BLaER1 (cell line): Measurements from ENCODE around the gene LHX3.

Source experiments
- H3K27ac ChIP-seq: shearing (Covaris generic); formaldehyde crosslinking; 2 replicates; pipeline ENCODE4 v1.8.1; 2022
- H3K27me3 ChIP-seq: shearing (Covaris generic); formaldehyde crosslinking; 2 replicates; pipeline ENCODE4 v1.8.1; 2022
- H3K36me3 ChIP-seq: shearing (Covaris generic); formaldehyde crosslinking; 2 replicates; pipeline ENCODE4 v1.8.1; 2022
- H3K4me1 ChIP-seq: shearing (Covaris generic); formaldehyde crosslinking; 2 replicates; pipeline ENCODE4 v1.8.1; 2022
- H3K4me2 ChIP-seq: shearing (Covaris generic); formaldehyde crosslinking; 2 replicates; pipeline ENCODE4 v1.8.1; 2022
- H3K4me3 ChIP-seq: shearing (Covaris generic); formaldehyde crosslinking; 2 replicates; pipeline ENCODE4 v1.8.1; 2022
- H3K9ac ChIP-seq: shearing (Covaris generic); formaldehyde crosslinking; 2 replicates; pipeline ENCODE4 v1.8.1; 2022
- H3K9me3 ChIP-seq: shearing (Covaris generic); formaldehyde crosslinking; 2 replicates; pipeline ENCODE4 v1.8.1; 2022
- H4K20me1 ChIP-seq: shearing (Covaris generic); formaldehyde crosslinking; 2 replicates; pipeline ENCODE4 v1.8.1; 2022
- Cebpa-rat ChIP-seq: shearing (Covaris generic); IDR thresholded peaks from 2 replicates; pipeline ENCODE4 v1.8.1; 2022

LHX3 gene

DNA sequence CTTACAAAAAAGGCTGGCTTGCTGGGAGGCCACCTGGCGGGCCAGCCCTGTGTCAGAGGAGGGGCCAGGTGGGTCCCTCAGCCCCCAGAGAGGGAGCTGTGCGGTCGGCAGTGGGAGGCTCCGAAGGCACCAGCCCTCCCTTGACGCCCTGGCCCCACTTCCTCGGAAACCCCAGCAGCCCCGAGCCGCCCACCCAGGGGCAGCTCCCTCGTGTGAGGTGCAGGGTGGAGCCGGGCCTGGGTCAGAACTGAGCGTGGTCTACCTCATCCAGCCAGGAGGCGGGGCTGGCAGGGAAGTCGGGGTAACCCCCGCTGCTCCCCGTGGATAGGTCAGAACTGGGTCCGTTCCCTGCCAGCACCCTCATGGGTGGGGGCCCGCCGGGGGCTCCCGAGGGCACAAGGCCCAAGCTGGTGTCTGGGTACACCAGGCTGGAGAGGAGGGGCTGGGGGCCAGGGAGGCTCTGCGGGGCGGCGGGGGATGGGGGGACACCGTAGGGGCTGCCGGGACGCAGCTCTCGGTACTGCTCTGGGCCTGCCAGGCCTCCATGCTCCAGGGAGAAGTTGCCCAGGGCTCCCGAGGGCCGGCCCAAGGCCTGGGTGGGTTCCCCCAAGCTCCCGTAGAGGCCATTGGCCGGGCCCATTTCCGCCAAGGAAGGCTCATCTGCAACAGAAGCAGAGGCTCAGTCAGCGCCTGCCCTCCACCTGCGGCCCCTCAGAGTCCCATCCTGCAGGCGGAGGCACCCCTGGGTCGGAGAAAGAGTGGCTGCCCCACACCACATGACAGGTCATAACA lies 7.6 kb downstream of the LHX3 start:
- Histone ChIP-seq H3K27me3 (peaks cover 99% of the 10 kb centered on the region), H3K9ac (no peak overlapping the region), H3K4me3 (no peak overlapping the region), H3K4me2 (no peak overlapping the region; the same call in 1 of the 2 replicates), H3K4me1 (peaks cover 15% of the 10 kb centered on the region; the same call in 1 of the 2 replicates), H4K20me1 (peaks cover 75% of the 10 kb centered on the region), H3K9me3 (peaks cover 23% of the 10 kb centered on the region), H3K36me3 (no peaks in the 10 kb centered on the region), H3K27ac (no peak overlapping the region)
- TF ChIP-seq Cebpa-rat: no peak

DNA sequence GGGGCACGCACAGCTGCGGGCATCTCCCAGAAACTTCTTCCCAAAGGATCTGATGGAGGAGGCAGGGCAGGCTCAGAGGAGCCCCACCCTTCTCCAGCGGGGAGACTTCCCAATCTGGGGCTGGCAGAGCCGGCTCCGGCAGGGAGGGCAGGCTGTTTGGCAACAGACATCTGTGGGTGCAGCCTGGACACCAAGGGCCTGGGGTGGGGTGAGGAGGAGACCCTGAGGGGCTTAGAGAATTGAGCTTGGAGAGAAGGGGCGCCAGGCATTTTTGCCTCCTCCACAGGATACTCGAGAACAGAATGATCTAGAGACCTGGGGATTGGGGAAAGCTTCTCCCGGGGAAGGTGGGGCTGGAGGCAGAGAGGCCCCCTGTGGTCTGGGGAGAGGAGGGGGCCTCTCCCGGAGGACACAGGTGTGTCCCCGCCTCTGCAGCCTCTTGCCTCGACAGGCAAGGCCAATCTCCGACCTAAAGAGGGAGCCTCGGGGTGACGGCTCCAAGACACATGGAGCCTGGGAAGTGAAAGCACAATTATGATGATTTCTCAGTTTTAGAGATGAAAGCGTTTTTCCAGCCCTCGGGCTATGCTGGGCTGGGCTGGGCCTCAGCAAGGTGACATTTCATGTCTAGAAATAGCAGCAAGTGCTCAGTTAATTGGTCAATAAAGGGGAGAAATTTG lies 8.4 kb downstream of the LHX3 start:
- H3K36me3 ChIP-seq: no peaks in the 10 kb centered on the region
- H3K4me1 ChIP-seq: peaks cover 22% of the 10 kb centered on the region
- H3K4me2 ChIP-seq: no peak overlapping the region; the same call in 1 of the 2 replicates
- no peak overlapping the region for H3K9ac ChIP-seq
- H3K27me3 ChIP-seq: peaks cover 99% of the 10 kb centered on the region
- H3K27ac ChIP-seq: no peak overlapping the region
- no peak for TF ChIP-seq Cebpa-rat
- peaks cover 77% of the 10 kb centered on the region for H4K20me1 ChIP-seq
- no peak overlapping the region for H3K4me3 ChIP-seq
- H3K9me3 ChIP-seq: peaks cover 21% of the 10 kb centered on the region

GRCh38 chr9:136194540-136194939 lies 10.4 kb downstream of the LHX3 start:
- no peak overlapping the region for H3K27ac ChIP-seq
- peaks cover 76% of the 10 kb centered on the region for H4K20me1 ChIP-seq
- H3K4me2 ChIP-seq: no peak overlapping the region
- peaks cover 95% of the 10 kb centered on the region for H3K27me3 ChIP-seq
- no peak overlapping the region for H3K9ac ChIP-seq
- peaks cover 42% of the 10 kb centered on the region for H3K4me1 ChIP-seq
- no peak for TF ChIP-seq Cebpa-rat
- peaks cover 11% of the 10 kb centered on the region for H3K9me3 ChIP-seq
- H3K36me3 ChIP-seq: no peaks in the 10 kb centered on the region
- no peak overlapping the region for H3K4me3 ChIP-seq

DNA sequence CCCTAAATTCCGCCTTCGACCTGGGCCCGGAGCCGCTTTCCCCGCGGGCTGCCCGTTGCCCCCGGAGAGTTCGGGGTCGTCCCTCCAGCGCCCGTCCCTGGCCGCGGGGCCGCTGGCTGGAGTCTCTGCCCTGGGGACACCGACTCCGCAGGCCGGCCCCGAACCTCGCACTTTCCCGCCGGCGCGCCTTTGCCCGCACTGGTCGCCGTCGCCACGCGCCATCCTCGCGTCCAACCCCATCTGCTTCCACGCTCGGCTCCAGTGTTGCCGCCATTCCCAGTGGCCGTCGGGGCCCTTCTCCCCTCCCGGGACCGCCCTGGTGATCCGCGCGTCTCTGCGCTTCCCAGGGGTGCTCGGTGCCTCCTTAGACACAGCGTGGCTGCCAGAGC lies 11.0 kb downstream of the LHX3 start:
- Histone ChIP-seq H3K27ac (no peak overlapping the region), H3K27me3 (peaks cover 94% of the 10 kb centered on the region), H3K4me3 (no peak overlapping the region), H3K9ac (no peak overlapping the region), H3K9me3 (peaks cover 7% of the 10 kb centered on the region; the same call in 1 of the 2 replicates), H3K36me3 (no peaks in the 10 kb centered on the region), H3K4me1 (peaks cover 49% of the 10 kb centered on the region), H4K20me1 (peaks cover 74% of the 10 kb centered on the region), H3K4me2 (no peak overlapping the region)
- no peak for TF ChIP-seq Cebpa-rat

GRCh38 chr9:136193127-136193890 lies 11.6 kb downstream of the LHX3 start:
- Histone ChIP-seq H3K4me2 (no peak overlapping the region), H3K36me3 (no peaks in the 10 kb centered on the region), H3K4me1 (peaks cover 54% of the 10 kb centered on the region), H3K9me3 (peaks cover 7% of the 10 kb centered on the region; the same call in 1 of the 2 replicates), H3K27me3 (peaks cover 89% of the 10 kb centered on the region), H3K9ac (no peak overlapping the region), H3K27ac (no peak overlapping the region), H3K4me3 (0 out of 2 replicates have a peak overlapping the region, but pooled peaks have one; percentile 18), H4K20me1 (peaks cover 70% of the 10 kb centered on the region)
- TF ChIP-seq Cebpa-rat: no peak

GRCh38 chr9:136192289-136193126 lies 12.4 kb downstream of the LHX3 start:
- Histone ChIP-seq H3K27ac (no peak overlapping the region), H3K4me3 (0 out of 2 replicates have a peak overlapping the region, but pooled peaks have one; percentile 18), H3K4me2 (peak overlapping the region; percentile 23; the same call in 1 of the 2 replicates), H3K9ac (no peak overlapping the region), H4K20me1 (peaks cover 62% of the 10 kb centered on the region), H3K27me3 (peaks cover 81% of the 10 kb centered on the region), H3K9me3 (peaks cover 7% of the 10 kb centered on the region; the same call in 1 of the 2 replicates), H3K36me3 (no peaks in the 10 kb centered on the region), H3K4me1 (peaks cover 62% of the 10 kb centered on the region)
- TF ChIP-seq Cebpa-rat: no peak

DNA sequence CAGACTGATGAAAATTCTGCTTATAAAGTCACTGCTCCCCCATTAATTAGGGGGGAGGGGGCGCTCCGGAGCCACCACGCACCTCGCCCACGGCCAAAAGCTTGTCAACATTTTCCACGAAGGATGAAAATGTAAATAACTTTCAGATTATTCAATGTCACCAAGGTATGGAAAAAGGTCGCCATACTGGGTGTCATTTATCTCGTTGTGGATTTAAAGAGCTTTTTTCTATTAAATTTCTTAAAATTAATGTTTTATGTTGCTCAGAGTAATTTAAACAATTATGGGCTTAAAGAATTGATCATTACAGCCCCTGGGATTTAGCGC lies 13.0 kb downstream of the LHX3 start:
- peaks cover 7% of the 10 kb centered on the region; the same call in 1 of the 2 replicates for H3K9me3 ChIP-seq
- peaks cover 56% of the 10 kb centered on the region for H4K20me1 ChIP-seq
- no peak for TF ChIP-seq Cebpa-rat
- peaks cover 80% of the 10 kb centered on the region for H3K27me3 ChIP-seq
- no peaks in the 10 kb centered on the region for H3K36me3 ChIP-seq
- H3K27ac ChIP-seq: no peak overlapping the region
- no peak overlapping the region for H3K4me3 ChIP-seq
- peak overlapping the region; percentile 88 for H3K4me2 ChIP-seq
- no peak overlapping the region for H3K9ac ChIP-seq
- H3K4me1 ChIP-seq: peaks cover 64% of the 10 kb centered on the region

GRCh38 chr9:136191099-136191959 lies 13.6 kb downstream of the LHX3 start:
- no peak overlapping the region for H3K27ac ChIP-seq
- peaks cover 79% of the 10 kb centered on the region for H3K27me3 ChIP-seq
- peaks cover 50% of the 10 kb centered on the region for H4K20me1 ChIP-seq

More at GRCh38 chr9:136191099-136191959, 13.6 kb downstream of the LHX3 start:
- H3K4me3 ChIP-seq: peak overlapping the region; percentile 44
- no peak for TF ChIP-seq Cebpa-rat
- H3K9me3 ChIP-seq: peaks cover 7% of the 10 kb centered on the region; the same call in 1 of the 2 replicates
- H3K9ac ChIP-seq: no peak overlapping the region
- H3K36me3 ChIP-seq: no peaks in the 10 kb centered on the region
- H3K4me1 ChIP-seq: peaks cover 67% of the 10 kb centered on the region
- peak overlapping the region; percentile 88 for H3K4me2 ChIP-seq
